ENCODE data around the gene FHOD1.

FHOD1 gene

GRCh38 chr16:67206838-67207248, 40.4 kb downstream of the FHOD1 start:
- DNase-seq = no peak

GRCh38 chr16:67206129-67206837, 41.0 kb downstream of the FHOD1 start:
- no peak for DNase-seq

- DNase-seq = no peak
Measured at GRCh38 chr16:67204076-67204475, 43.2 kb downstream of the FHOD1 start.

GRCh38 chr16:67202956-67203493, 44.3 kb downstream of the FHOD1 start:
- DNase-seq = no peak

GRCh38 chr16:67202426-67202825, 44.9 kb downstream of the FHOD1 start:
- DNase-seq = no peak

- no peak for DNase-seq
Measured at GRCh38 chr16:67201411-67202345, 45.6 kb downstream of the FHOD1 start.

- DNase-seq = no peak
Measured at GRCh38 chr16:67200491-67200890, 46.8 kb downstream of the FHOD1 start.

GRCh38 chr16:67199808-67200198, 47.5 kb downstream of the FHOD1 start:
- DNase-seq = peak; percentile 55

GRCh38 chr16:67199011-67199807, 48.1 kb downstream of the FHOD1 start, which contains the start of gene ELMO3:
TSS of gene ELMO3 (plus strand) at chr16:67199131. CDS start at chr16:67199327, 196 bp downstream.
- DNase-seq = peak; percentile 91

GRCh38 chr16:67198238-67198734, 49.0 kb downstream of the FHOD1 start:
- DNase-seq = peak; percentile 79

- no peak for DNase-seq
Measured at GRCh38 chr16:67197704-67198103, 49.6 kb downstream of the FHOD1 start.

GRCh38 chr16:67196881-67197280, 50.4 kb downstream of the FHOD1 start:
- DNase-seq = no peak

GRCh38 chr16:67195676-67196075, 51.6 kb downstream of the FHOD1 start:
- DNase-seq = no peak

GRCh38 chr16:67194260-67194659, 53.0 kb downstream of the FHOD1 start:
- no peak for DNase-seq

- DNase-seq = no peak
Measured at GRCh38 chr16:67193536-67193935, 53.7 kb downstream of the FHOD1 start.

- DNase-seq = no peak
Measured at GRCh38 chr16:67192781-67193361, 54.4 kb downstream of the FHOD1 start.

- DNase-seq = peak; percentile 96
Measured at GRCh38 chr16:67191995-67192681, 55.1 kb downstream of the FHOD1 start, which contains the start of gene E2F4. TSS of gene E2F4 (plus strand) at chr16:67192155. CDS start at chr16:67192228, 73 bp downstream.

GRCh38 chr16:67191411-67191994, 55.8 kb downstream of the FHOD1 start:
- no peak for DNase-seq

GRCh38 chr16:67190448-67191399, 56.6 kb downstream of the FHOD1 start:
- DNase-seq = peak; percentile 70

GRCh38 chr16:67190041-67190440, 57.2 kb downstream of the FHOD1 start, which contains the start of gene EXOC3L1:
TSS of gene EXOC3L1 (minus strand) at chr16:67190136. CDS start at chr16:67189676, 460 bp downstream.
- DNase-seq = no peak

All from DMS53 (cell line).